ENCODE measurements around the gene SEMA4D. TPM values are rescaled to one million over a fixed set of nuclear protein-coding genes. Genes with fewer than 3 reads are reported as not detected.

Gene SEMA4D
- total RNA-seq, 2 experiments from 2014 or later, result 334 to 336 TPM

GRCh38 chr9:89425024-89425805 lies 72.7 kb downstream of the SEMA4D start:
- peaks cover 58% of the 10 kb centered on the region for H3K36me3 Mint-ChIP-seq (ENCODE audit: low read depth)
- H3K27ac Mint-ChIP-seq, result peak overlapping the region; percentile 83
- H3K4me3 Mint-ChIP-seq, result no peak overlapping the region
- H3K4me1 Mint-ChIP-seq, result peaks cover 99% of the 10 kb centered on the region
- no peaks in the 10 kb centered on the region for H3K27me3 Mint-ChIP-seq
- CTCF ChIA-PET, result interaction anchor here (1.1 to 5.3 kb wide), 5 partner anchors 7 to 266 kb away, joined by 3 to 31 read pairs (median 12); no protein-coding TSS in a partner anchor
- H3K9me3 Mint-ChIP-seq, result peaks cover 5% of the 10 kb centered on the region
- no peak for DNase-seq
- POLR2A ChIA-PET, result no interaction called here

DNA sequence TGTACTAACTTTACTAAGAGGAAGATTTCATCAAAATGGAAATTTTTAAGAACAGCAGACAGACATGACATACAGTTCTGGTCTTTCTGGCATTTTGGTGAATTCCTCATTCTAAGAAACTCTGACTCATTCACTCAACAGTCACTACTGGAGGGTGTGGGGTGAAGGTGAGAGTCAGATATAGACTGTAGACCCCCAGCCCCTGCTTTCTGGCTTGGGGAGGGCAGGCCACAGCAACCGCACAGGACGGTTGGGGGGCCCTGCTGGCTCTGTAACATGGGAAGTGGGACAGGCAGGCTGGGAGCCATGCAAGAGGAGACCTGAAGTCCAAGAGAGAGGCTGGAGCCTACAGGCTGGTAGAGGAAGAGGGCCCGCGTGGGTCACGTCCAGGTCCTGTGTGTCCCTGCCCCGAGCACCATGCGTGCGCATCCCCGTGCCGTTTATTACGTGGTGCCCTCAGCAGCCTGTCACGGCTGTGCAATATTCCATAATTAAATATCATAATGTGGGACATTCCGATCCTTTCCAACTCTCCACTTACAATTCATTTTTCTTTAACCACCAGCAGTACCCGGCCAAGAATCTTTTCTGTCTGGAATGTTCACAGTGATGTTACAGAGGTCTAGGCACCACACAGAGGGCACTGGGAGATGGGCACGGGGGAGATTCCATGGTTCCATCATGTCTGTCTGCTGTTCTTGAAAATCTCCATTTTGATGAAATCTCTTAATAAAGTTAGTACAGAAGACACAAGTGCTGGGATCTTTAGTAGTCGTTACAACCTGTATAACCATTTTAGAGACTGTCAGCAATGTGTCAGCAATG lies 75.5 kb downstream of the SEMA4D start:
- DNase-seq, result peak; percentile 65
- POLR2A ChIA-PET, result interaction anchor here (0.6 kb wide), 1 partner anchor 101 kb away, joined by 4 read pairs; no protein-coding TSS in a partner anchor
- Mint-ChIP-seq H3K27ac (peak overlapping the region; percentile 90), H3K4me1 (peaks cover 99% of the 10 kb centered on the region), H3K27me3 (no peaks in the 10 kb centered on the region), H3K4me3 (peak overlapping the region; percentile 4), H3K9me3 (peaks cover 5% of the 10 kb centered on the region), H3K36me3 (ENCODE audit: low read depth) (peaks cover 71% of the 10 kb centered on the region)
- CTCF ChIA-PET, result interaction anchor here (0.6 to 2.0 kb wide), 6 partner anchors 9 to 127 kb away, joined by 3 to 10 read pairs (median 4); no protein-coding TSS in a partner anchor

- Mint-ChIP-seq H3K9me3 (peaks cover 5% of the 10 kb centered on the region), H3K27ac (peak overlapping the region; percentile 90), H3K4me3 (peak overlapping the region; percentile 39), H3K36me3 (ENCODE audit: low read depth) (peaks cover 72% of the 10 kb centered on the region), H3K4me1 (peaks cover 98% of the 10 kb centered on the region), H3K27me3 (no peaks in the 10 kb centered on the region)
- no peak for DNase-seq
- CTCF ChIA-PET, result interaction anchor here (1.0 to 2.0 kb wide), 4 partner anchors 11 to 127 kb away, joined by 3 to 6 read pairs (median 4); no protein-coding TSS in a partner anchor
- POLR2A ChIA-PET, result no interaction called here
Observed at GRCh38 chr9:89421595-89421994, 76.3 kb downstream of the SEMA4D start.

DNA sequence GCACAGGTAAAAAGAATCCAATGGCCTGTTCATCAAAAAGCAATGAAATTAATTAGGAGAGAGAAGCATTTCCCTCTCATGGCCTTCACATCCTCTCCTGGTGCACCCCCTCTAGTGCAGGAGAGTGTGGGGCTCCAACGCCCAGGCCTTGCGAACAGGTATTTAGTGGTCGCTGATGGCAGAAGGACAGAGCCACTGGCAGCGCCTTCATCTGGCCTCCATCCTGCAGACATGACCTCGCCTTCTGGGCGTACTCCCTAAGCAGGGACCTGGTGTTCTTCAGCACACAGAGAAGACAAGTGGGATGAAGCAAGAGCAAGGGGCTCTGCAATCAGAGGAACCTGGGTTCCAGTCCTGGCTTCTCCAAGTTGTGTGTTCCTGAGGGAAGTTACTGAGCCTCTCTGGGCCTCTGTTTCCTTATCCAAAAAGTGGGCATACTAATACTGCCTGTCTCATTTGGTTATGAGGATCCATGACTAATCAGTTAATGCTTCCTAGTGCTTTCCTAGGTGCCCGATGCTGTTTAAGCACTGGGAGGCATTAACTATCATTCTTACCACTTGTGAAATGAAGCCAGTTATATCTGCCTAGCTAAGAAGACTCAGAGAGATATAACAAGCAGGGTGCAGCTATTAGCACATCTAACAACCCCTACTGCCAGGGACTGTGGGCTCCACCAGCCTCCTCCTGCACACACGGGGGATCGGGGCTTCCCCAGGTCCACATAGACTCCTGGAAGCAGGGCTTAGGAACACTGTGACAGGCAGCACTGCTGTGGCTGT lies 77.3 kb downstream of the SEMA4D start:
- H3K27ac Mint-ChIP-seq, result peak overlapping the region; percentile 90
- H3K36me3 Mint-ChIP-seq (ENCODE audit: low read depth), result peaks cover 78% of the 10 kb centered on the region
- POLR2A ChIA-PET, result no interaction called here
- H3K4me3 Mint-ChIP-seq, result peak overlapping the region; percentile 52
- H3K9me3 Mint-ChIP-seq, result peaks cover 5% of the 10 kb centered on the region
- H3K27me3 Mint-ChIP-seq, result no peaks in the 10 kb centered on the region
- peaks cover 95% of the 10 kb centered on the region for H3K4me1 Mint-ChIP-seq
- CTCF ChIA-PET, result interaction anchor here (1.7 to 2.0 kb wide), 3 partner anchors 10 to 128 kb away, joined by 4 to 6 read pairs (median 5); no protein-coding TSS in a partner anchor
- no peak for DNase-seq

DNA sequence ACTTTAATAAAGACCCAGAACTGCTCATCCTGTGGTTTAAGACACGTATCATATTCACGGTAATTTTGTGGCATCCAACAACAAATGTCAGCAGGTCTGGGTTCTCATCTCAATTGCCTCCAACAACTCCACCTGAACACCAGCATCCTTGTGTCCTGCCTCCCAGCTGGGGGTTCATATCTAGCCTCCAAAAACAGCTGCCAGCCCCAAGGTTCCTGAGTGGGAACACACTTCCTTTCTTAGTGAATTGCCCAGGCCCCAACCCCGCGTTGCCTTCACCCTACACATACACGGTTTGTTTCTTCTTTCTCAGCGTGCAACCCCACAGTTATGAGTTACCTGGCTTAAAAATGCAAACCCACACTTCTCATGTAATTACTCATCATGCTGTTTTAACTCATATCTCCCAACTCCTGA lies 77.9 kb downstream of the SEMA4D start:
- peak; percentile 42 for DNase-seq
- no peaks in the 10 kb centered on the region for H3K27me3 Mint-ChIP-seq

DNA sequence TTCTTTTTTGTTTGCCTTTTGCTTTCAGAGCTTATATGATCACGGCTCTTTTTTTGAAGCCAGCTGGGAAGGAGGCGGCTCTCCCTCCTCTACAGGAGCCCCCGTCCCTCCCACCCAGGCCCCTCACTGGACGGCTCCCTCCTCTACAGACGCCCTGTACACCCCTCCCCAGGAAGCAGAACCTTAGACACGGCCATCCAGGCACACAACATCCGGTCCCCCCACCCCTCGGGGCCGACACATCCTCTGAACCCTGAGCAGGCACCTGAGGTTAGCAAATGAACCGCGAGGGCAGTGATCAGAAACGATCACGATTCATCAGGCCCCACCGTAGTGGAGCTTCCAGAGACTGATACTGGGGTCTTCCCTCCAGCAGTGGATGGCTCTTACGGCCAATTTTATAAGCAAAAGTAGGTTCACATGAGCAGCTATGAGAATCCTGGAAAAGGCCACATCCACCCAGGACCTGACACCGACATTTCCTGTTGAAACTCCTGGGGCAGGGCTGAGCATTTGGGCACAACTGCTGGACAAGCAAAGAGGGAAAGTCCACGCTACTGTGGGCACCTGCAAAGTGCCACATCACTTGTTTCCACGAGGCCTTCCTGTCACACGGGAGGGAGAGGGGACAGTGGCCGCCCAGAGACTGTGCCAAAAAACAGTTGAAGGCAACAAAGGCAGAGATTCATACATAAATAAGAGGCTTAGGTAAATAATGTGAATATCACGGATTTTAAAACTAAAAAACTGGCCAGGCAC lies 78.9 kb downstream of the SEMA4D start:
- Mint-ChIP-seq H3K36me3 (ENCODE audit: low read depth) (peaks cover 76% of the 10 kb centered on the region), H3K4me3 (peak overlapping the region; percentile 75), H3K27me3 (no peaks in the 10 kb centered on the region), H3K4me1 (peaks cover 89% of the 10 kb centered on the region), H3K27ac (peak overlapping the region; percentile 90), H3K9me3 (no peaks in the 10 kb centered on the region)
- POLR2A ChIA-PET, result no interaction called here
- CTCF ChIA-PET, result interaction anchor here (1.3 to 3.5 kb wide), 5 partner anchors 9 to 130 kb away, joined by 3 to 29 read pairs (median 8); no protein-coding TSS in a partner anchor
- peak; percentile 83 for DNase-seq

More for the DNA sequence above, 77.9 kb downstream of the SEMA4D start:
- H3K27ac Mint-ChIP-seq, result peak overlapping the region; percentile 90
- H3K4me1 Mint-ChIP-seq, result peaks cover 92% of the 10 kb centered on the region
- peak overlapping the region; percentile 52 for H3K4me3 Mint-ChIP-seq
- ChIA-PET POLR2A (no interaction called here), CTCF (interaction anchor here (1.9 to 3.5 kb wide), 3 partner anchors 8 to 11 kb away, joined by 4 to 29 read pairs (median 6); no protein-coding TSS in a partner anchor)
- H3K36me3 Mint-ChIP-seq (ENCODE audit: low read depth), result peaks cover 78% of the 10 kb centered on the region
- peaks cover 5% of the 10 kb centered on the region for H3K9me3 Mint-ChIP-seq

- Mint-ChIP-seq H3K9me3 (no peaks in the 10 kb centered on the region), H3K27me3 (no peaks in the 10 kb centered on the region), H3K36me3 (ENCODE audit: low read depth) (peaks cover 76% of the 10 kb centered on the region), H3K4me1 (peaks cover 89% of the 10 kb centered on the region), H3K4me3 (peak overlapping the region; percentile 75), H3K27ac (peak overlapping the region; percentile 90)
- no peak for DNase-seq
- ChIA-PET POLR2A (interaction anchor here (0.6 kb wide), 1 partner anchor 59 kb away, joined by 4 read pairs; no protein-coding TSS in a partner anchor), CTCF (interaction anchor here (1.3 to 3.5 kb wide), 6 partner anchors 9 to 131 kb away, joined by 3 to 29 read pairs (median 6); no protein-coding TSS in a partner anchor)
Observed at GRCh38 chr9:89418474-89418845, 79.5 kb downstream of the SEMA4D start.

DNA sequence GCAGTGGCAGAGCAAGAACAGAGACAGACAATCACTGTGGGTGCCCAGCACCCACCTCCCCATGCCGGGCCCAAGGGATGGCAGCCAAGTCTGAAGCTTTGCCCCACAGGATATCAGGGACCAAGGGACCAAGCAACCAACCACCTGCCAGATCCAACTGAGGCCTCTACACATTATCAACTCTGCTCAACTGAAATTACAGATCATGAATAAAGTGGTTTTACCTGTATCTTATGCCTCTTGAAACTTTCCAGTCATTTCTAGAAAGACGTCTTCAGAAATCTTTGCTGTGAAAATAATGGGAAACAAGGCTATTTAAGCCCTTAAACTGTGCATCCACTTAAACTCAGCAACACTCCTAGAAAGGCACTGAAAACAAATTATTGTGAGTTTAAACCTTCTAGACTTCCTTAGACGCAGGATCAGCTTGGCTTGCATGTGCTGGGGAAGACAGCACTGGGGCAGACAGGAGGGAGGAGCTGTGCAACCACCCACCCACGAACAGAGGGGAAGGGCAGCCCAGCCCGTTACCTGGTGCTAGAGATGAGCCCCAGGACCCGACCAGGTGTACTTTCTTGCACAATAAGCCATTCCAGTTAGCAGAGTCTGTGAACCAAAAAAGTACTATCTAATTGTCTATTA lies 80.0 kb downstream of the SEMA4D start:
- peak overlapping the region; percentile 90 for H3K27ac Mint-ChIP-seq
- CTCF ChIA-PET, result interaction anchor here (0.6 to 3.5 kb wide), 8 partner anchors 9 to 131 kb away, joined by 3 to 29 read pairs (median 4); no protein-coding TSS in a partner anchor

GRCh38 chr9:89414670-89415324 lies 83.1 kb downstream of the SEMA4D start:
- CTCF ChIA-PET, result interaction anchor here (1.1 kb wide), 1 partner anchor 15 kb away, joined by 3 read pairs; no protein-coding TSS in a partner anchor

More for the DNA sequence above, 80.0 kb downstream of the SEMA4D start:
- Mint-ChIP-seq H3K27me3 (no peaks in the 10 kb centered on the region), H3K4me1 (peaks cover 89% of the 10 kb centered on the region), H3K36me3 (ENCODE audit: low read depth) (peaks cover 78% of the 10 kb centered on the region), H3K9me3 (no peaks in the 10 kb centered on the region), H3K4me3 (peak overlapping the region; percentile 75)
- no peak for DNase-seq
- POLR2A ChIA-PET, result interaction anchor here (0.6 kb wide), 1 partner anchor 60 kb away, joined by 4 read pairs; no protein-coding TSS in a partner anchor

DNA sequence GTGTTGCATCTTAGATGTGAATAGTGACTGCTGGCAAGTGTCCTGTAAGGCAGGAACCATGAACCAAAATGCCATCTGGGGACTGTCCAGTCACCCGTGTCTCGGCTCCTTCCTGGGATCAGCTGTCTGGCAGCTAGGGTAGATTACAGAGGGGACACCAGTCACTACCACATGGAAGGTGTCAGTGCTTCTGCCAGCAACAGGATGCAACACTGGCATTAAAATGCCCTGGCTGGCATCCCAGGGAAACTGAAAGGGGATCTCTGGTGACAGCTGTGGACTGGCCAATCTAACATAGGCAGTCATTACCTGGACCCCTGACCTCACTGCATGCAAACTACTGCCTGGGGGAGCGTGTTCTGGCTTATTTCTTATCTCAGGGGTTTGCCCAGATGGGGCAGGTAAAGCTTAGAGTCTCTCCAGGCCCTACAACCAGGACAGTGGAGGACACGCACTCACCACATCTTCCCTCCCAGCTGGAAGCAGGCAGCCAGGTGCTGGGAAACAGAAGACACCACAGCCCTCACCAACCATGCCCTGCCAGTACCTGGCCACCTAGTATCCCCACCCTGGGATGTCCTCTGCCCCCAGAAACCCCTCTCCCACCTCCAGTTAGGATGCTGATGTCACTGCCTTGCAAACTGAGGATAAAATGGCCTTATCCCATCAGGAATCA lies 83.8 kb downstream of the SEMA4D start:
- CTCF ChIA-PET, result interaction anchor here (1.1 kb wide), 1 partner anchor 16 kb away, joined by 3 read pairs; no protein-coding TSS in a partner anchor
- Mint-ChIP-seq H3K9me3 (no peaks in the 10 kb centered on the region), H3K27ac (peak overlapping the region; percentile 22), H3K4me1 (peaks cover 89% of the 10 kb centered on the region), H3K36me3 (ENCODE audit: low read depth) (peaks cover 90% of the 10 kb centered on the region), H3K27me3 (no peaks in the 10 kb centered on the region), H3K4me3 (no peak overlapping the region)
- POLR2A ChIA-PET, result interaction anchor here (0.6 kb wide), 1 partner anchor 131 kb away, joined by 3 read pairs; no protein-coding TSS in a partner anchor
- DNase-seq, result no peak

More at GRCh38 chr9:89414670-89415324, 83.1 kb downstream of the SEMA4D start:
- POLR2A ChIA-PET, result interaction anchor here (0.6 kb wide), 1 partner anchor 130 kb away, joined by 3 read pairs; no protein-coding TSS in a partner anchor
- Mint-ChIP-seq H3K27me3 (no peaks in the 10 kb centered on the region), H3K27ac (no peak overlapping the region), H3K9me3 (no peaks in the 10 kb centered on the region), H3K36me3 (ENCODE audit: low read depth) (peaks cover 89% of the 10 kb centered on the region), H3K4me1 (peaks cover 89% of the 10 kb centered on the region), H3K4me3 (no peak overlapping the region)
- DNase-seq, result no peak

Measured in activated CD4-positive, alpha-beta T cell treated with anti-CD3 and anti-CD28 coated beads, Interleukin-2, amount 10 ng/mL, durations not matched to agents 7 days and 5 days (primary cell).